BJ (cell line): ENCODE measurements around the gene PRR13. TPM values are rescaled to one million over a fixed set of nuclear protein-coding genes. Genes with fewer than 3 reads are reported as not detected.
"Not testable (repeated sequence)": the region's sequence is repeated elsewhere in the genome, so short reads cannot be mapped to it uniquely, and the experiment has no call there.

Source experiments
- CTCF ChIA-PET: fragments of 350-600 bp; formaldehyde crosslinking; extraction: SDS; loops from one replicate; lab custom pipeline; 2021; ENCODE audit warnings: antibody characterized with exemption, inconsistent platforms; lab: Yijun Ruan, JAX
- POLR2A ChIA-PET: fragments of 300-600 bp; sonication (Branson Sonifier 250); formaldehyde crosslinking; extraction: SDS; loops from one replicate; lab custom pipeline; 2021; ENCODE audit warnings: antibody characterized with exemption; lab: Charles Lee
- DNase-seq: peaks from one replicate; pipeline ENCODE4 v3.0.0-alpha.2; 2011; ENCODE audit warnings: low read depth
- H3K27me3 ChIP-seq: 2 replicates; pipeline ENCODE4 v1.6.0; 2011; ENCODE audit warnings: low read length; ENCODE audit not compliant: control insufficient read depth, insufficient read depth
- H3K36me3 ChIP-seq: 2 replicates; pipeline ENCODE4 v1.5.1; 2011; ENCODE audit warnings: low read length; ENCODE audit not compliant: control insufficient read depth, insufficient read depth
- H3K4me3 ChIP-seq: 2 replicates; pipeline ENCODE4 v1.5.1; 2011; ENCODE audit warnings: low read depth, mild to moderate bottlenecking, control low read depth, low read length
- CTCF ChIP-seq: IDR thresholded peaks from 2 replicates; pipeline ENCODE4 v1.5.1; 2011; ENCODE audit warnings: low read depth, mild to moderate bottlenecking, control low read depth, inconsistent platforms, low read length, moderate library complexity; ENCODE audit not compliant: insufficient read depth
- polyA plus RNA-seq: library from polyadenylated mRNA; depleted of rRNA; stranded (reverse); fragments of >200 nt; gene quantifications from 2 replicates; pipeline ENCODE4 v1.2.3, GENCODE V29; 2011

The PRR13 gene
- polyA plus RNA-seq, 1 experiment: 66.4 TPM

- no peak for TF ChIP-seq CTCF
- H3K27me3 ChIP-seq: no peaks in the 10 kb centered on the region
- CTCF ChIA-PET: interaction anchor here (0.9 kb wide), 1 partner anchor 23 kb away, joined by 4 read pairs; no protein-coding TSS in a partner anchor
- peaks cover 2% of the 10 kb centered on the region for H3K36me3 ChIP-seq
- no peak for DNase-seq
- POLR2A ChIA-PET: no interaction called here
- no peak overlapping the region for H3K4me3 ChIP-seq
These were observed 2.4 kb downstream of the PRR13 start for GRCh38 chr12:53443955-53444354.

- CTCF ChIA-PET: interaction anchor here (0.9 kb wide), 1 partner anchor 24 kb away, joined by 4 read pairs; no protein-coding TSS in a partner anchor
- H3K27me3 ChIP-seq, H3K36me3 ChIP-seq, POLR2A ChIA-PET, DNase-seq, H3K4me3 ChIP-seq: not testable (repeated sequence)
These were observed 3.2 kb downstream of the PRR13 start for GRCh38 chr12:53444593-53445325.

- no peak overlapping the region for H3K4me3 ChIP-seq
- DNase-seq: no peak
- ChIA-PET CTCF (interaction anchor here (0.5 to 1.8 kb wide), 3 partner anchors 26 to 126 kb away, joined by 3 to 5 read pairs (median 3); no protein-coding TSS in a partner anchor), POLR2A (no interaction called here)
- H3K36me3 ChIP-seq: peaks cover 7% of the 10 kb centered on the region
- no peak for TF ChIP-seq CTCF
- H3K27me3 ChIP-seq: no peaks in the 10 kb centered on the region
These were observed 9.4 kb downstream of the PRR13 start for GRCh38 chr12:53450936-53451335.

- peaks cover 9% of the 10 kb centered on the region for H3K36me3 ChIP-seq
- H3K4me3 ChIP-seq: peak within 1 kb of the TSS; percentile 97
- POLR2A ChIA-PET: no interaction called here
- peak; percentile 92 for TF ChIP-seq CTCF
- peak; percentile 94 for DNase-seq
- H3K27me3 ChIP-seq: no peaks in the 10 kb centered on the region
- CTCF ChIA-PET: interaction anchor here (1.8 kb wide), 1 partner anchor 126 kb away, joined by 5 read pairs; no protein-coding TSS in a partner anchor
These were observed 10.2 kb downstream of the PRR13 start, which contains the start of gene PCBP2 for GRCh38 chr12:53451661-53452158. Gene PCBP2, plus strand, starts transcription at chr12:53452102. Its CDS starts 2,699 bp downstream, at chr12:53454801.

- Histone ChIP-seq H3K27me3 (no peaks in the 10 kb centered on the region), H3K4me3 (peak overlapping the region; percentile 97), H3K36me3 (peaks cover 14% of the 10 kb centered on the region)
- TF ChIP-seq CTCF: peak; percentile 41
- ChIA-PET POLR2A (interaction anchor here (0.7 kb wide), 1 partner anchor 54 kb away, joined by 6 read pairs; no protein-coding TSS in a partner anchor), CTCF (interaction anchor here (0.8 to 1.3 kb wide), 4 partner anchors 9 to 56 kb away, joined by 3 to 5 read pairs (median 4); no protein-coding TSS in a partner anchor)
- DNase-seq: peak; percentile 29
These were observed 10.9 kb downstream of the PRR13 start for GRCh38 chr12:53452159-53453077.
